HG03196 (cell line): ENCODE results near the gene ZNF543.
A peak's percentile ranks its signal among the peaks of the same experiment; 100 is the strongest.
"Not testable (repeated sequence)": the region's sequence is repeated elsewhere in the genome, so short reads cannot be mapped to it uniquely, and the experiment has no call there.

Experiments
- ATAC-seq: cut with Tn5 transposase; IDR thresholded peaks from one replicate; pipeline ENCODE4 v1.9.1; 2021; ENCODE audit not compliant: unreplicated experiment

The ZNF543 gene

DNA sequence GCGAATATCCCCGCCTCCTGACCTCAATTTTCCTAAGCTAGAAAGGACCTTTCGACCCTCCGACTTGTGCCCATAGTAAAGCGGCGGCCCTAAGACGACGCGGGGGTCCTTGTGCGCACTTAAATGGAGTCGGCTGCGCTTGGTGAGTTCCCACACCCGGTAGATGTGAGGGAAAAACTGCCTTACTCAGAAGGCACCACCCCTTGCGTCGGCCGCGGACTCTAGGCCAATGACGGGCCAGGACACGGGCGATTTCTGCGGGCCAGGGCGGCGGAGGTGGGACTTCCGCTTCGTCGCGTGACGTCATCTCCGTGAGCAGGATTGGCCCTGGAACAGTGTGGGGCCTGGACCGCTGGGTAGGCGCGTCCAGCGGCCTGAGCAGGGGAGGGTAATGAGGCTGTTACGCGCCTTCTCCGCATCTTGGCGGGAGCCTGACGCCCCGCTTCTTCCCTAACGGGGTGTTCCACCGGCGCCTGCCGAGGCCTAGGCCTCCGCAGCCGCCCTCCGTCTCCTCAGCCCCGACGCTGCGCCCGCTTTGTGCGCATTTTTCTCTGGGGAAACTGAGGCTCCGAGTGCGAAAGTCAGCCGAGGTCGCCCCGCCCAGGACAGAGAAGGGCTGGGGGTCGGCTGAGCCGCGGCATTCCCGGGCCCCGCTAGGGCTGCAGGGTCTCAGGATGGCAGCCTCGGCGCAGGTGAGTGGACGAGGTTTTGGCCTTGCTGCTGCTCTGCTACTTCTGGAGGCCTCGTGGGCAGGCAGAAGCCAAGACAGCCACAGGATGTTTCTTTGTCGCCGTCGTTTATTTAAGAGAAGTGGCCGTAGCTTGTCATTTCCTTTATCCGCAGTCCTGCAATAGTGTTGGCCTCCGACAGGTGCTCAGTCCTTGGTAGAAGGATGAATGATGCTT, at the start of gene ZNF543:
Gene ZNF543, plus strand, starts transcription at position 293 of the 905 bp plus-strand sequence. Its CDS starts 382 bp downstream, at position 675.
- ATAC-seq = peak; percentile 98

DNA sequence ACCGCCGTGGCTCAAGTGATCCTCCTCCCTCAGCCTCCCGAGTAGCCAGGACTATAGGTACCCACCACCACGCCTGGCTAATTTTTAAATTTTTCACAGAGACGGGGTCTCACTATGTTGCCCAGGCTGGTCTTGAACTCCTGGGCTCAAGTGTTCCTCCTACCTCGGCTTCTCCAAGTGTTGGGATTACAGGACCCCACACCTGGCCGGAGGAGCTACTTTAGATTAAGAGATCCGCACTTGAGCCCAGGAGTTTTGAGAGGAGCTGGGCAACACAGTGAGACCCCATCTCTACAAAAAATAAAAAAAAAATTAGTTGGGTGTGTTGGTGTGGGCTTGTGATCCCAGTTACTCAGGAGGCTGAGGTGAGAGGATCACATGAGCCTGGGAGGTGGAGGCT, 49.0 kb upstream of the ZNF543 start:
- no peak for ATAC-seq

GRCh38 chr19:57273014-57273413, 47.3 kb upstream of the ZNF543 start:
- no peak for ATAC-seq

GRCh38 chr19:57276430-57276829, 43.8 kb upstream of the ZNF543 start:
- ATAC-seq = no peak

DNA sequence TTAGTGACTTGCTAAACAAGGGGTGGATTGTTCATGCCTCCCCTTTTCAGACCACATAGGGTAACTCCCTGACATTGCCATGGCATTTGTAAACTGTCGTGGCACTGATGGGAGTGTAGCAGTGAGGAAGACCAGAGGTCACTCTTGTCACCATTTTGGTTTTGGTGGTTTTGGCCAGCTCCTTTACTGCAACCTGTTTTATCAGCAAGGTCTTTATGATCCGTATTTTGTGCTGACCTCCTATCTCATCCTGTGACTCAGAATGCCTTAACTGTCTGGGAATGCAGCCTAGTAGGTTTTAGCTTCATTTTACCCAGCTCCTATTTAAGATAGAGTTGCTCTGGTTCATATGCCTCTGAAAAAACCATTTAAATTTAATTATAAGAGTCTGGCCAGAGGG, 41.8 kb upstream of the ZNF543 start:
- ATAC-seq = not testable (repeated sequence)

GRCh38 chr19:57279418-57280164, 40.7 kb upstream of the ZNF543 start:
- peak; percentile 74 for ATAC-seq

- peak; percentile 82 for ATAC-seq
These were observed 39.9 kb upstream of the ZNF543 start, which contains the start of gene ZNF460 for GRCh38 chr19:57280165-57280961. Gene ZNF460 (plus strand): TSS chr19:57280485. CDS start chr19:57280807, 322 bp downstream.

DNA sequence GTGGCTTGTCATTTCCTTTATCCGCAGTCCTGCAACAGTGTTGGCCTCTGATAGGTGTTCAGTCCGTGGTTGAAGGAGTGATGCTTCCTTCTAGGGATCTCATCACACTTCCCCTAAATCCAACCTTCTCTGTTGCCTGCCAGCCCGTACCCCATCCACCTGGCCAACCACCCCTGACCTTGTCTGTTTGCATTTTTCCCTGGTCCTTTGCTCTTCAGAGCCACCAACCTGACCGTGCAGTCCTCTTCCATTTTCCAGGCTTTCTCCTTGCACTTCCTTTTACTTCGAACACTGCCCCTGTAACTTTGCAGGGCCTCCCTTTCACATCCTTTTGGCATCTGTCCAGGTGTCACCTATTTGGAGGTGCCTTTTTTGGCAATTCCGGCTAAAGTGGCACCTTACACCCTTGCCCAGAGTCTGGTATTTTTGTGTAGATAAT, 39.3 kb upstream of the ZNF543 start:
- no peak for ATAC-seq

- ATAC-seq = no peak
These were observed 38.1 kb upstream of the ZNF543 start for GRCh38 chr19:57282011-57282643.

GRCh38 chr19:57288373-57288772, 31.9 kb upstream of the ZNF543 start:
- ATAC-seq = no peak

GRCh38 chr19:57290970-57291369, 29.3 kb upstream of the ZNF543 start:
- no peak for ATAC-seq

GRCh38 chr19:57292547-57292946, 27.7 kb upstream of the ZNF543 start:
- no peak for ATAC-seq

GRCh38 chr19:57293719-57294118, 26.6 kb upstream of the ZNF543 start:
- no peak for ATAC-seq

- no peak for ATAC-seq
These were observed 18.2 kb upstream of the ZNF543 start for GRCh38 chr19:57302020-57302465.

DNA sequence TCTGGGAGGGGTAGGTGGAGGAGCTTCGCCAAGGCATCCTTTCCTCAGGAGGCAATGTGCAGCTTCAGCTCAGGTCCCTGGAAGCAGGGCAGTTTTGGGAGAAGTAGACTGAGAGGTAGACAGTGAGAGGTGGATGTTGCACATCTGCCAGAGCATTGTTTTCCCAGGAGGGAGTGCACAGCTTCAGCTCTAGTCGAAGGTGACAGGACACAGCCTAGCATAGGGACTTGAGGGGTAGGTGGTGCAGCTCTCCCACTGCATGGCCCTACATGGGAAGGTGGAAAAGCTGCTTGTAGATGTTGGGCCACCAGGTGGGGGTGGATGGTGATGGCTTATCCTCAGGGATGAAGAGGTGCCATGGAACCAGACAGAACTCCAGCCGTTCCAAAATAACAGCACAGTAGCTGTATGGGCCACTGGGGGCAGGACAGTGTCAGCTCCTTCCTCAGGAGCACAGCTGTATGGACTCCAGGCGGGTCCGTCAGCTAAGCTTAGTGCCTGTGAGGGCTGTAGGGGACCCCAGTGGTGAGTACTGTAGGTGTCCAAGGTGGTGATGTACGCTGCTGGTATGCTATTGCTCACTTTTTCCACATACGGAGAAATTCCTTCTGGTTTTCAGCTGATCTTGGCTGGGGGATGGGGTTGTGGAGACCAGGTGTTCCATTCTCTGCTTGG, 17.4 kb upstream of the ZNF543 start:
- ATAC-seq = no peak

DNA sequence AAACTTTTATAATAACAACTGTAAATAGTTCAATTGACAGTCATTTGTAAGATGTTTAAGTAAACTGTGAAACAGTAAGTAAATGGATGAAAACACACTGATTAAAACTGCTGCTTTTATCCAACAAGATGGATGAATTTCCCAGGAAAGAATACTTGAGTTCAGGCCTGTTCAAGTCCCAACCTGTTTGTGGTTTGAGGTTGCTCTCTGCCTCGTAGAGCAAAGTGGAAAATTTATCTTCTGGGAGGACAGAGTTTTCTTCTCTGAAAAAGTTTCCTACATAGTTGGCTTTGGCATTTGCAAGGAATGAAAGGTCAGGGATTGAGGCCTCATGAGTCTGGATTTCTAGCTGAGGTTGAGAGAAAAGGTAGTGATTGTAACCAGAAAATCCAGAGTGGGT, 15.2 kb upstream of the ZNF543 start:
- no peak for ATAC-seq

DNA sequence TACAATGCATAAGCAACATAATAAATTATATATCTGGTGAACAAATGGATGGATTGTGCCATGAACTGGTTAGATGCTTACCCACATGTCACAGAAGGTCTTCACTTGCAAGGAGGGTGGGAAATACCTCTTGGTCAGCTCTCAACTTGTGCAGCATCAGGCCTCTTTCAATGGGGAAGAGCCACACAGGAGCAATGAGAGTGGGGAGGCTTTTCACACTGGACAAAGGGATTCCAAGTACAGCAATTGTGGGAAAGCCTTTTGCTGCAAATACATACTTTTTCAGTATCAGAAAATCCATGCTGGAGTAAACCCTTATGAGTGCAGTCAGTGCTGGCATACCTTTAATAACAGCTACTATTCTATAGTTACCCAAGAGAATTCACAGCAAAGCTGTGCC, 11.8 kb upstream of the ZNF543 start:
- no peak for ATAC-seq

GRCh38 chr19:57310792-57311191, 9.5 kb upstream of the ZNF543 start:
- no peak for ATAC-seq

DNA sequence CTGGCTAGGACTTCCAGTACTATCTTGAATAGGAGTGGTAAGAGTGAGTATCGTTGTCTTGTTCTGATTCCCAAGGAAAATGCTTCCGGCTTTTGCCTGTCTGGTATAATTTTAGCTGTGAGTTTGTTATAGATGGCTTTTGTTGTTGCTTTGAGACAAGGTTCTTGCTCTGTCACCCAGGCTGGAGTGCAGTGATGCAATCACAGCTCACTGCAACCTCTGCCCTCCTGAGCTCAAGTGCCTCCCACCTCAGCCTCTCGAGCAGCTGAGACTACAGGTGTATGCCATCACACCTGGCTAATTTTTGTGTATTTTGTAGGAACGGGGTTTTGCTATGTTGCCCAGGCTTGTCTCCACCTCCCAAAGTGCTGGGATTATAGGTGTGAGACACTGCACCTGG, 6.1 kb upstream of the ZNF543 start:
- ATAC-seq = no peak

GRCh38 chr19:57317503-57317902, 2.8 kb upstream of the ZNF543 start:
- no peak for ATAC-seq
